ENCODE results near the gene MYCN. TPM values are rescaled to one million over a fixed set of nuclear protein-coding genes. Genes with fewer than 3 reads are reported as not detected.

The MYCN gene
- total RNA-seq, 1 experiment from 2014 or later = 68.3 TPM

- CTCF ChIA-PET = interaction anchor here (1.8 kb wide), 1 partner anchor 138 kb away, joined by 4 read pairs; no protein-coding TSS in a partner anchor
- POLR2A ChIA-PET = no interaction called here
- no peak overlapping the region for H3K27ac Mint-ChIP-seq
- peaks cover 62% of the 10 kb centered on the region for H3K4me1 Mint-ChIP-seq
- DNase-seq (ENCODE audit: low spot score) (no peak), ATAC-seq (no peak; the same call in 1 of the 2 replicates)
- peaks cover 16% of the 10 kb centered on the region; the same call in 1 of the 2 replicates for H3K36me3 Mint-ChIP-seq
- H3K4me3 Mint-ChIP-seq = no peak overlapping the region
- peaks cover 28% of the 10 kb centered on the region for H3K9me3 Mint-ChIP-seq
- TF ChIP-seq SP1 (CRISPR knock-in tag; conservative IDR thresholded peaks at IDR 0.05) = no peak
- 0 out of 2 replicates have a peak, but pooled peaks have one; percentile 12 for TF ChIP-seq ZNF423 (CRISPR knock-in tag; IDR thresholded peaks at IDR 0.05)
- TF ChIP-seq GTF2I (CRISPR knock-in tag; conservative IDR thresholded peaks at IDR 0.05) = no peak
- no peak for TF ChIP-seq TEAD4 (CRISPR knock-in tag; IDR thresholded peaks at IDR 0.05)
- peaks cover 6% of the 10 kb centered on the region for H3K27me3 Mint-ChIP-seq (ENCODE audit: low read depth)
Observed at GRCh38 chr2:15895615-15896469, 44.5 kb upstream of the MYCN start.

GRCh38 chr2:15896859-15897258 lies 43.5 kb upstream of the MYCN start:
- ATAC-seq = no peak
- peaks cover 52% of the 10 kb centered on the region for H3K4me1 Mint-ChIP-seq
- no peak overlapping the region for H3K4me3 Mint-ChIP-seq
- no peak for DNase-seq (ENCODE audit: low spot score)
- H3K36me3 Mint-ChIP-seq = peaks cover 19% of the 10 kb centered on the region
- CTCF ChIA-PET = interaction anchor here (1.8 kb wide), 1 partner anchor 137 kb away, joined by 4 read pairs; no protein-coding TSS in a partner anchor
- POLR2A ChIA-PET = no interaction called here
- no peak overlapping the region for H3K27ac Mint-ChIP-seq
- H3K9me3 Mint-ChIP-seq = peaks cover 33% of the 10 kb centered on the region
- H3K27me3 Mint-ChIP-seq (ENCODE audit: low read depth) = peaks cover 6% of the 10 kb centered on the region
- TF ChIP-seq ZNF281 (CRISPR knock-in tag; IDR thresholded peaks at IDR 0.05) (no peak), USF1 (CRISPR knock-in tag; IDR thresholded peaks at IDR 0.05) (no peak), AFF4 (CRISPR knock-in tag; IDR thresholded peaks at IDR 0.05; ENCODE audit: borderline replicate concordance) (no peak), FOXP4 (CRISPR knock-in tag; IDR thresholded peaks at IDR 0.05) (no peak), ZNF512 (CRISPR knock-in tag; IDR thresholded peaks at IDR 0.05; ENCODE audit: borderline replicate concordance) (no peak), NFE2L1 (CRISPR knock-in tag; IDR thresholded peaks at IDR 0.05) (no peak), E2F4 (CRISPR knock-in tag; IDR thresholded peaks at IDR 0.05; ENCODE audit: borderline replicate concordance, low read depth) (no peak), USF2 (CRISPR knock-in tag; IDR thresholded peaks at IDR 0.05) (no peak), NR3C1 (CRISPR knock-in tag; conservative IDR thresholded peaks at IDR 0.05; ENCODE audit: low read depth) (no peak), IRF2 (CRISPR knock-in tag; IDR thresholded peaks at IDR 0.05; ENCODE audit: borderline replicate concordance, low read depth) (no peak), AR (CRISPR knock-in tag; IDR thresholded peaks at IDR 0.05) (no peak), MXD4 (CRISPR knock-in tag; IDR thresholded peaks at IDR 0.05; ENCODE audit: borderline replicate concordance) (no peak)

Data from WTC11 (cell line).